MM.1S (cell line): ENCODE measurements around the gene SMPX.

ENCODE experiments used
- EZH2 ChIP-seq: fragments of 300-600 bp; sonication (generic); optimal IDR thresholded peaks from 2 replicates; pipeline ENCODE3; 2017; ENCODE audit warnings: low read depth, mild to moderate bottlenecking, antibody characterized with exemption, low read length, mixed read lengths
- TF ChIP-seq, protein P1 (sequence below): fragments of 300-600 bp; sonication (generic); IDR thresholded peaks from 2 replicates; pipeline ENCODE4 v1.5.1; 2016; ENCODE audit warnings: antibody characterized with exemption, low read length, mixed read lengths

DNA sequence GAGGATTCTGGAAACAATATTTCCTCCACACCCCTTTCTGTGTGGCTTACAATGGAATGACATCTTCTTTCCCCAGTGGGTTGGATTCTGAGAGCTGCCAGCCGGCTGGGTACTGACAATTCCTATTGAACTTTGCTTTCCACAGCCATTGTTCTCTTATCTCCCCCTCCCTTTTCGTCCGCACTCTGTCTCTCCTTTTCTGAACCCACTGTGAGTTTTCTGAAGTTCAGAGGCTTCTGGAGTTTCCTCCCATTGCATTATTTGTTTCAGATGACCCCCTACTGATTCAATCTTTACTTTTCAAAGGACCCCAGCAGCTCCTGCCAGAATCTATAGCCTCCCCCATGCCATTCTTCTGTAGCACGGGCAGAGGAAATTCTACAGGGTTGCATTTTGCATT, 10.4 kb downstream of the SMPX start:
- no peak for TF ChIP-seq EZH2
- TF ChIP-seq, protein P1, sequence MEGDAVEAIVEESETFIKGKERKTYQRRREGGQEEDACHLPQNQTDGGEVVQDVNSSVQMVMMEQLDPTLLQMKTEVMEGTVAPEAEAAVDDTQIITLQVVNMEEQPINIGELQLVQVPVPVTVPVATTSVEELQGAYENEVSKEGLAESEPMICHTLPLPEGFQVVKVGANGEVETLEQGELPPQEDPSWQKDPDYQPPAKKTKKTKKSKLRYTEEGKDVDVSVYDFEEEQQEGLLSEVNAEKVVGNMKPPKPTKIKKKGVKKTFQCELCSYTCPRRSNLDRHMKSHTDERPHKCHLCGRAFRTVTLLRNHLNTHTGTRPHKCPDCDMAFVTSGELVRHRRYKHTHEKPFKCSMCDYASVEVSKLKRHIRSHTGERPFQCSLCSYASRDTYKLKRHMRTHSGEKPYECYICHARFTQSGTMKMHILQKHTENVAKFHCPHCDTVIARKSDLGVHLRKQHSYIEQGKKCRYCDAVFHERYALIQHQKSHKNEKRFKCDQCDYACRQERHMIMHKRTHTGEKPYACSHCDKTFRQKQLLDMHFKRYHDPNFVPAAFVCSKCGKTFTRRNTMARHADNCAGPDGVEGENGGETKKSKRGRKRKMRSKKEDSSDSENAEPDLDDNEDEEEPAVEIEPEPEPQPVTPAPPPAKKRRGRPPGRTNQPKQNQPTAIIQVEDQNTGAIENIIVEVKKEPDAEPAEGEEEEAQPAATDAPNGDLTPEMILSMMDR, result no peak
